ENCODE data around the gene NBPF10. TPM values are rescaled to one million over a fixed set of nuclear protein-coding genes. Genes with fewer than 3 reads are reported as not detected.
"Not testable (repeated sequence)": the region's sequence is repeated elsewhere in the genome, so short reads cannot be mapped to it uniquely, and the experiment has no call there.

Gene NBPF10, protein sequence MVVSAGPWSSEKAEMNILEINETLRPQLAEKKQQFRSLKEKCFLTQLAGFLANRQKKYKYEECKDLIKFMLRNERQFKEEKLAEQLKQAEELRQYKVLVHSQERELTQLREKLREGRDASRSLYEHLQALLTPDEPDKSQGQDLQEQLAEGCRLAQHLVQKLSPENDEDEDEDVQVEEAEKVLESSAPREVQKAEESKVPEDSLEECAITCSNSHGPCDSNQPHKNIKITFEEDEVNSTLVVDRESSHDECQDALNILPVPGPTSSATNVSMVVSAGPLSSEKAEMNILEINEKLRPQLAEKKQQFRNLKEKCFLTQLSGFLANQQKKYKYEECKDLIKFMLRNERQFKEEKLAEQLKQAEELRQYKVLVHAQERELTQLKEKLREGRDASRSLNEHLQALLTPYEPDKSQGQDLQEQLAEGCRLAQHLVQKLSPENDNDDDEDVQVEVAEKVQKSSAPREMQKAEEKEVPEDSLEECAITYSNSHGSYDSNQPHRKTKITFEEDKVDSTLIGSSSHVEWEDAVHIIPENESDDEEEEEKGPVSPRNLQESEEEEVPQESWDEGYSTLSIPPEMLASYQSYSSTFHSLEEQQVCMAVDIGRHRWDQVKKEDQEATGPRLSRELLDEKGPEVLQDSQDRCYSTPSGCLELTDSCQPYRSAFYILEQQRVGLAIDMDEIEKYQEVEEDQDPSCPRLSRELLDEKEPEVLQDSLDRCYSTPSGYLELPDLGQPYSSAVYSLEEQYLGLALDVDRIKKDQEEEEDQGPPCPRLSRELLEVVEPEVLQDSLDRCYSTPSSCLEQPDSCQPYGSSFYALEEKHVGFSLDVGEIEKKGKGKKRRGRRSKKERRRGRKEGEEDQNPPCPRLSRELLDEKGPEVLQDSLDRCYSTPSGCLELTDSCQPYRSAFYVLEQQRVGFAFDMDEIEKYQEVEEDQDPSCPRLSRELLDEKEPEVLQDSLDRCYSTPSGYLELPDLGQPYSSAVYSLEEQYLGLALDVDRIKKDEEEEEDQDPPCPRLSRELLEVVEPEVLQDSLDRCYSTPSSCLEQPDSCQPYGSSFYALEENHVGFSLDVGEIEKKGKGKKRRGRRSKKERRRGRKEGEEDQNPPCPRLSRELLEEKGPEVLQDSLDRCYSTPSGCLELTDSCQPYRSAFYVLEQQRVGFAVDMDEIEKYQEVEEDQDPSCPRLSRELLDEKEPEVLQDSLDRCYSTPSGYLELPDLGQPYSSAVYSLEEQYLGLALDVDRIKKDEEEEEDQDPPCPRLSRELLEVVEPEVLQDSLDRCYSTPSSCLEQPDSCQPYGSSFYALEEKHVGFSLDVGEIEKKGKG (N-terminal part only)
- polyA plus RNA-seq, result under 1 TPM; 0.22 to 0.83 (median 0.32) TPM
- long read RNA-seq, donor 1, result 0 reads
- long read RNA-seq, donor 2, result 0 reads
- long read RNA-seq, donor 3, result 0 reads
- long read RNA-seq, donor 4, result 0 reads
- long read RNA-seq, donor 5, result 0 reads
- long read RNA-seq, donor 6, result 0 reads
- long read RNA-seq, donor 7, result 0 reads
- long read RNA-seq, donor 8, result 0 reads
- long read RNA-seq, donor 9, result 0 reads
- long read RNA-seq, donor 10, result 0 reads

DNA sequence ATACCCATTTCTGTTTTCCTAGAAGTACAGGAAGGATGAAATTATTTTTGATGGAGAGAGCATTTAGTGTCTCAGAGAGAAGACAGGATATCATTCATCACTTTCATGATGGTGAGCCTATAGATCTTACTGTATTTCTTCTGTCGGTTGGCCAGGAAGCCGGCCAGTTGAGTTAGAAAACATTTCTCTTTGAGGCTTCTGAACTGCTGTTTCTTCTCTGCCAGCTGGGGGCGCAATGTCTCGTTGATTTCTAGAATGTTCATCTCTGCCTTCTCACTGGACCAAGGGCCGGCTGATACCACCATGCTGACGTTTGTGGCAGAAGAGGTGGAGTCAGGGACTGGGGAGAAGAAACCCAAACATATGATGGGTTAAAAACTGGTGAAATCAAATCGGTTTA is at the start of gene NBPF10:
Gene NBPF10 (minus strand): TSS at position 340 of the 400 bp plus-strand sequence. CDS start 35 bp downstream, at position 305.
- not testable (repeated sequence) for DNase-seq; H3K27ac ChIP-seq (ENCODE audit: low read depth in 1 of 3, low read length in 2 of 3); H3K9me3 ChIP-seq (ENCODE audit: control insufficient read depth in 2 of 2, insufficient read depth in 1 of 2, low read depth in 1 of 2, low read length in 1 of 2); H3K27me3 ChIP-seq (ENCODE audit: control insufficient read depth in 3 of 3, insufficient read depth in 3 of 3, low read length in 3 of 3); H3K36me3 ChIP-seq (ENCODE audit: control insufficient read depth in 3 of 3, insufficient read depth in 2 of 3, low read depth in 1 of 3, low read length in 3 of 3); H3K4me3 ChIP-seq (ENCODE audit: low read depth in 1 of 3, low read length in 3 of 3); FAIRE-seq; H3K4me1 ChIP-seq (ENCODE audit: control insufficient read depth in 3 of 3, insufficient read depth in 2 of 3, low read depth in 1 of 3, low read length in 2 of 3)
- WGBS, 3 donors, result no CpG with 5 or more reads among the region's 7 CpGs

DNA sequence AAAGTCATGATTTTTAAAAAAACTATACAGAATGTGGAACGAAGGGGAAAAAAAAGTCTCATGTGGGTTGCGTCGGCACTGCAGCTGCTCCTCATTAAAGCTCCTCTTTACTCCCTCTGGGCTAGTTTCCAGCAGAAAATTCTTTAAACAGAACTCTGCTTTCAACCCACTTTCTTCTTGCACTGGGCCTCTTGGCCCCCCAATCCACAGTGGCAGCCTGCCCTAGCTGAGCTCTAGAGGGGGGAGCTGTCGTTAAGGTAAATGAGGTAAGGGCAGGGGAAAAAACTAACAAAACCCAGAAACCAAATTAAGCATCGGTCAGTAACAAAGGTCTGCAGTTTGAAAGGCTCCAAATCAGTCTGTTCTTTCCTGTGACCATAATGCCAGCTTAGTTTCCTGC is 29.9 kb upstream of the NBPF10 start:
- DNase-seq; H3K4me3 ChIP-seq (ENCODE audit: low read depth in 1 of 3, low read length in 3 of 3); FAIRE-seq; H3K36me3 ChIP-seq (ENCODE audit: control insufficient read depth in 3 of 3, insufficient read depth in 2 of 3, low read depth in 1 of 3, low read length in 3 of 3); H3K27ac ChIP-seq (ENCODE audit: low read depth in 1 of 3, low read length in 2 of 3); H3K4me1 ChIP-seq (ENCODE audit: control insufficient read depth in 3 of 3, insufficient read depth in 2 of 3, low read depth in 1 of 3, low read length in 2 of 3); H3K27me3 ChIP-seq (ENCODE audit: control insufficient read depth in 3 of 3, insufficient read depth in 3 of 3, low read length in 3 of 3); H3K9me3 ChIP-seq (ENCODE audit: control insufficient read depth in 2 of 2, insufficient read depth in 1 of 2, low read depth in 1 of 2, low read length in 1 of 2): not testable (repeated sequence)
- WGBS, 3 donors, result 11 to 20% methylated on average over 1 of the region's 5 CpGs; no CpG with 5 or more reads in 1 of the 3 donors

DNA sequence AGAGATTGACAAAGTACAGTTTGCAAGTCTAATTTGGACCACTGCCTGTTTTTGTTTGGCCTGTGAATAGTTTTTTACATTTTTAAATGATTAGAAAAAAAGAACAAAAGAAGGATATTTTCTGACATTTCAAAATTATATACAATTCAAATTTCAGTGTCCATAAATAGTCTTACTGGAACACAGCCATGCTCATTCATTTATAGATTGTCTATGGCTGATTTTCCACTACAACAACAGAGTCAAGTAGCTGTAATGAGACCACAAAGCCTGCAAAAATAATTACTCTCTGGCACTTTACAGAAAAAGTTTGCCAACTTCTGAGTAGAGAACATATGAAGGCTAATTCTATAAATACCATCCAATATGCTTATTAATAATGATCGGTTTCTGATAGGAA is 23.1 kb upstream of the NBPF10 start:
- H3K27ac ChIP-seq (ENCODE audit: low read depth in 1 of 3, low read length in 2 of 3); FAIRE-seq; H3K4me1 ChIP-seq (ENCODE audit: control insufficient read depth in 3 of 3, insufficient read depth in 2 of 3, low read depth in 1 of 3, low read length in 2 of 3); DNase-seq; H3K4me3 ChIP-seq (ENCODE audit: low read depth in 1 of 3, low read length in 3 of 3); H3K27me3 ChIP-seq (ENCODE audit: control insufficient read depth in 3 of 3, insufficient read depth in 3 of 3, low read length in 3 of 3); H3K36me3 ChIP-seq (ENCODE audit: control insufficient read depth in 3 of 3, insufficient read depth in 2 of 3, low read depth in 1 of 3, low read length in 3 of 3); H3K9me3 ChIP-seq (ENCODE audit: control insufficient read depth in 2 of 2, insufficient read depth in 1 of 2, low read depth in 1 of 2, low read length in 1 of 2): not testable (repeated sequence)
- no CpG with 5 or more reads among the region's 1 CpG for WGBS, 3 donors

DNA sequence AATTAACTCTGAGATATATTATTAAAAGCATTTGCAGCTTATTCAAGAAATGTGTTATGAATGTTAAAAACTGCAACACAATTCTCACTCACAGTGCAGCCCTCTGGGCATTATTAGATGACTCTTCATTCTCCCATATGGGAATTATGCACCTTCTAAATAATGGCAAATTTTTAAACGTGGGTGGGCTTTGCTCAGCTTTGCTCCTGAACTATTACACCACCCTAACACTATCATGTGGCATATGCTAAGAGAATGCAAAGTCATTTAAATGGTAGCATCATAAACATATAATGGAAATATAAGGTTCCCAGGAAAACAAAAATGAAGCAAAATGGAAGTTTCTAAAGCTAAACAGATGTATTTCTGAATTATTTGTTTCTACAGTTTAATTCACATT is 22.7 kb upstream of the NBPF10 start:
- H3K36me3 ChIP-seq (ENCODE audit: control insufficient read depth in 3 of 3, insufficient read depth in 2 of 3, low read depth in 1 of 3, low read length in 3 of 3); H3K27me3 ChIP-seq (ENCODE audit: control insufficient read depth in 3 of 3, insufficient read depth in 3 of 3, low read length in 3 of 3); H3K9me3 ChIP-seq (ENCODE audit: control insufficient read depth in 2 of 2, insufficient read depth in 1 of 2, low read depth in 1 of 2, low read length in 1 of 2); H3K4me1 ChIP-seq (ENCODE audit: control insufficient read depth in 3 of 3, insufficient read depth in 2 of 3, low read depth in 1 of 3, low read length in 2 of 3); DNase-seq; FAIRE-seq; H3K4me3 ChIP-seq (ENCODE audit: low read depth in 1 of 3, low read length in 3 of 3); H3K27ac ChIP-seq (ENCODE audit: low read depth in 1 of 3, low read length in 2 of 3): not testable (repeated sequence)
- WGBS, 3 donors, result no CpG with 5 or more reads among the region's 1 CpG

Other genes starting within 250 kb of the NBPF10 start
- gene ITGA10, start 234.8 kb downstream of the NBPF10 start, polyA plus RNA-seq, result 1 to 10 TPM in 1 of 4 donors, under 1 TPM in 3; 0.52 to 1.9 (median 0.61) TPM
- 10 to 100 TPM; 30.6 to 41.2 (median 33.5) TPM for gene PEX11B, start 226.1 kb downstream of the NBPF10 start, polyA plus RNA-seq
- gene RBM8A, start 217.3 kb downstream of the NBPF10 start, polyA plus RNA-seq, result 100 to 1,000 TPM in 2 of 4 donors, 10 to 100 TPM in 2; 62.2 to 151 (median 105) TPM
- gene LIX1L, start 186.8 kb downstream of the NBPF10 start, polyA plus RNA-seq, result 1 to 10 TPM in 3 of 4 donors, under 1 TPM in 1; 0.67 to 7.1 (median 4.5) TPM
- 1 to 10 TPM in 1 of 4 donors, under 1 TPM in 3; 0.31 to 1.1 (median 0.51) TPM for gene ANKRD34A, start 180.2 kb downstream of the NBPF10 start, polyA plus RNA-seq
- 10 to 100 TPM; 28.2 to 37.3 (median 33.8) TPM for gene POLR3GL, start 180.1 kb downstream of the NBPF10 start, polyA plus RNA-seq
- gene TXNIP, start 148.2 kb downstream of the NBPF10 start, polyA plus RNA-seq, result 100 to 1,000 TPM in 3 of 4 donors, 10 to 100 TPM in 1; 85.4 to 652 (median 266) TPM
- gene HJV, start 123.1 kb downstream of the NBPF10 start, polyA plus RNA-seq, result under 1 TPM in 1 of 4 donors, not detected in 3; 0.65 TPM
- 1 to 10 TPM; 2.0 to 9.3 (median 7.7) TPM for gene NOTCH2NLA, start 84.2 kb upstream of the NBPF10 start, polyA plus RNA-seq

Measured in small intestine (tissue), 16 donors.